PC-3 (cell line): ENCODE results near the gene ASTN2. TPM values are rescaled to one million over a fixed set of nuclear protein-coding genes. Genes with fewer than 3 reads are reported as not detected.

ENCODE experiments used
- ATAC-seq: fragments of 200-7000 bp; cut with Tn5 transposase; 2 replicates; pipeline ENCODE4 v1.9.1; 2020; ENCODE audit warnings: mild to moderate bottlenecking, moderate library complexity
- BruUV-seq: library from RNA; stranded (reverse); fragments of 400-500 nt; replicated peaks from 2 replicates; lab custom pipeline; 2021; lab: Mats Ljungman, UMichigan
- CTCF ChIA-PET: fragments of 300-600 bp; sonication (Branson Sonifier 250); formaldehyde crosslinking; loops from one replicate; lab custom pipeline; 2022; ENCODE audit warnings: antibody characterized with exemption; lab: Charles Lee
- POLR2A ChIA-PET: fragments of 300-600 bp; sonication (Branson Sonifier 250); formaldehyde crosslinking; loops from one replicate; lab custom pipeline; 2022; ENCODE audit warnings: antibody characterized with exemption; ENCODE audit not compliant: unreplicated experiment; lab: Charles Lee
- DNase-seq: peaks from one replicate; pipeline ENCODE4 v3.0.0-alpha.2; 2015
- H2AFZ ChIP-seq: fragments of 300-600 bp; sonication (generic); 2 replicates; pipeline ENCODE4 v1.6.0; 2016; ENCODE audit warnings: antibody characterized with exemption, low read length
- H3F3A ChIP-seq: fragments of 300-600 bp; sonication (generic); one replicate; pipeline ENCODE4 v1.6.0; 2017; ENCODE audit warnings: antibody characterized with exemption, low read length, control low read depth, mild to moderate bottlenecking; ENCODE audit not compliant: unreplicated experiment
- H3K27ac ChIP-seq: fragments of 300-600 bp; sonication (generic); 2 replicates; pipeline ENCODE4 v1.5.1; 2016; ENCODE audit warnings: mild to moderate bottlenecking, low read length
- H3K27me3 ChIP-seq: fragments of 300-600 bp; sonication (generic); 2 replicates; pipeline ENCODE4 v1.6.1; 2016; ENCODE audit warnings: low read length, mixed read lengths
- H3K36me3 ChIP-seq: fragments of 300-600 bp; sonication (generic); 2 replicates; pipeline ENCODE4 v1.6.1; 2016; ENCODE audit warnings: low read depth, mixed run types, low read length, mixed read lengths
- H3K4me1 ChIP-seq: fragments of 300-600 bp; sonication (generic); 2 replicates; pipeline ENCODE4 v1.5.1; 2016; ENCODE audit warnings: low read length; ENCODE audit not compliant: insufficient read depth
- H3K4me2 ChIP-seq: fragments of 300-600 bp; sonication (generic); 2 replicates; pipeline ENCODE4 v1.6.0; 2016; ENCODE audit warnings: low read length
- H3K4me3 ChIP-seq: fragments of 300-600 bp; sonication (generic); 2 replicates; pipeline ENCODE4 v1.5.1; 2016; ENCODE audit warnings: mild to moderate bottlenecking, low read length, mixed read lengths
- H3K79me2 ChIP-seq: fragments of 300-600 bp; sonication (generic); 2 replicates; pipeline ENCODE4 v1.6.1; 2017; ENCODE audit warnings: low read length, mixed read lengths
- H3K9ac ChIP-seq: fragments of 300-600 bp; sonication (generic); 2 replicates; pipeline ENCODE4 v1.6.0; 2016; ENCODE audit warnings: mild to moderate bottlenecking, low read length
- H3K9me2 ChIP-seq: fragments of 300-600 bp; sonication (generic); replicated peaks from 2 replicates; pipeline ENCODE4 v1.6.1; 2016; ENCODE audit warnings: mixed run types, low read length, mixed read lengths
- H3K9me3 ChIP-seq: fragments of 300-600 bp; sonication (generic); 2 replicates; pipeline ENCODE4 v1.6.1; 2016; ENCODE audit warnings: low read length, mixed read lengths
- H4K20me1 ChIP-seq: fragments of 300-600 bp; sonication (generic); 2 replicates; pipeline ENCODE4 v1.6.1; 2016; ENCODE audit warnings: low read length, mixed read lengths
- EZH2 ChIP-seq: fragments of 300-600 bp; sonication (generic); IDR thresholded peaks from one replicate; pipeline ENCODE4 v1.6.1; 2017; ENCODE audit warnings: antibody characterized with exemption, mild to moderate bottlenecking, low read length; ENCODE audit not compliant: unreplicated experiment
- EZH2phosphoT487 ChIP-seq: fragments of 300-600 bp; sonication (generic); IDR thresholded peaks from 2 replicates; pipeline ENCODE4 v1.6.1; 2018; ENCODE audit warnings: mild to moderate bottlenecking, antibody characterized with exemption, low read length, borderline replicate concordance
- intact Hi-C: fragments of 100-400 bp; cut with micrococcal nuclease; formaldehyde crosslinking; loops from 2 replicates; pipeline ENCODE4 v1.9.0; 2023
- total RNA-seq: library from RNA; depleted of rRNA; stranded (reverse); fragments of >200 nt; gene quantifications from 2 replicates; pipeline ENCODE4 v1.2.3, GENCODE V29; 2014
- TF ChIP-seq, protein P1 (sequence below): fragments of 300-600 bp; sonication (generic); conservative IDR thresholded peaks from 2 replicates; pipeline ENCODE4 v1.5.1; 2017; ENCODE audit warnings: antibody characterized with exemption, low read depth, mild to moderate bottlenecking, low read length

ASTN2 gene
- total RNA-seq, 1 experiment from 2014 or later, result 3.5 TPM

DNA sequence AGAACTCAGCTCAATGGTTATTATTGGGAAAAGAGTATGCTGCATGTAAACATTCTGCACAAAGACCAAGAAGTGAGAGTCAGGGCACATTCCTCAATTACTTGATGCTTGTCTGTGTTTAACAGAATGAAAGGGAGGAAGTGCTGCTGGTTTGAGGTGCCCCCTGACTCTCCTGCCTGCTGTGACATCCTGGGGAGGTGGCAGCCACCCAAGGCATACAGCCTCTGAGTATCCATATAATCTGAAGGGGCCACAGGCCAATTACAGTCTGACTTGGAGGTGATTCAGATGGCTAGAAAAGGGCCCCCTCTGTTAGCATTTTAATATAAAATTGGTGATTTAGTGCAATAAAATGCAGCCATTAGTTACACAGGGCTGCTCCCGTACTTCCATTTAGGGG, 313.8 kb downstream of the ASTN2 start:
- Histone ChIP-seq H3K36me3 (no peaks in the 10 kb centered on the region), H3K27ac (no peak overlapping the region), H4K20me1 (no peaks in the 10 kb centered on the region), H2AFZ (no peak overlapping the region), H3K4me2 (no peak overlapping the region), H3K9ac (no peak overlapping the region), H3K79me2 (no peaks in the 10 kb centered on the region), H3K4me1 (no peaks in the 10 kb centered on the region), H3K4me3 (no peak overlapping the region), H3F3A (no peaks in the 10 kb centered on the region), H3K9me2 (no peaks in the 10 kb centered on the region), H3K27me3 (no peaks in the 10 kb centered on the region), H3K9me3 (no peaks in the 10 kb centered on the region)
- POLR2A ChIA-PET, result no interaction called here
- intact Hi-C loops, result no loop called here
- BruUV-seq, result no TSS peak
- CTCF ChIA-PET, result no interaction called here
- ATAC-seq, result no peak
- DNase-seq, result no peak
- TF ChIP-seq EZH2phosphoT487 (no peak), EZH2 (no peak)
- TF ChIP-seq, protein P1, sequence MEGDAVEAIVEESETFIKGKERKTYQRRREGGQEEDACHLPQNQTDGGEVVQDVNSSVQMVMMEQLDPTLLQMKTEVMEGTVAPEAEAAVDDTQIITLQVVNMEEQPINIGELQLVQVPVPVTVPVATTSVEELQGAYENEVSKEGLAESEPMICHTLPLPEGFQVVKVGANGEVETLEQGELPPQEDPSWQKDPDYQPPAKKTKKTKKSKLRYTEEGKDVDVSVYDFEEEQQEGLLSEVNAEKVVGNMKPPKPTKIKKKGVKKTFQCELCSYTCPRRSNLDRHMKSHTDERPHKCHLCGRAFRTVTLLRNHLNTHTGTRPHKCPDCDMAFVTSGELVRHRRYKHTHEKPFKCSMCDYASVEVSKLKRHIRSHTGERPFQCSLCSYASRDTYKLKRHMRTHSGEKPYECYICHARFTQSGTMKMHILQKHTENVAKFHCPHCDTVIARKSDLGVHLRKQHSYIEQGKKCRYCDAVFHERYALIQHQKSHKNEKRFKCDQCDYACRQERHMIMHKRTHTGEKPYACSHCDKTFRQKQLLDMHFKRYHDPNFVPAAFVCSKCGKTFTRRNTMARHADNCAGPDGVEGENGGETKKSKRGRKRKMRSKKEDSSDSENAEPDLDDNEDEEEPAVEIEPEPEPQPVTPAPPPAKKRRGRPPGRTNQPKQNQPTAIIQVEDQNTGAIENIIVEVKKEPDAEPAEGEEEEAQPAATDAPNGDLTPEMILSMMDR, result no peak

DNA sequence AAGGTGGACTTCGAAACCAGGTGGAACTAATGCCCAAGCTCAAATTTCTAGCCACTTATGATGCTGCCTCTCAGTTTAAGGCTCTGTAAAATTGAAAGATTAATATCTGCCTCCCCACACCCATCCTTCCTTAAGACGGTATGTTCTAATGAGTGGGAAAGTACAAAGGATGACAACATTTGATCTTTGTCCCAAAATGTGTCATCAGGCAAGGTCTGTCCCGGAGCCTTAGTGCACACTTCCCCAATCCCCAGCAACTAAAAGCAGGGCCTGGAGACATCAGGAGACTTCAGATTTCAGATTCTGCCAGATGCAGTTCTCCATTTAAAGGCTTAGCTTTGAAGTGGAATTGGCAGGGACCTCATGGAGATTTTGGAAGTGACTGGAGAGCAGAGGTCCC, 316.5 kb downstream of the ASTN2 start:
- H2AFZ ChIP-seq, result no peak overlapping the region
- no peaks in the 10 kb centered on the region for H3K27me3 ChIP-seq
- H3K4me3 ChIP-seq, result no peak overlapping the region
- POLR2A ChIA-PET, result no interaction called here
- no peaks in the 10 kb centered on the region for H3F3A ChIP-seq
- H3K79me2 ChIP-seq, result no peaks in the 10 kb centered on the region
- no peak overlapping the region for H3K9ac ChIP-seq
- DNase-seq (no peak), ATAC-seq (no peak)
- no peaks in the 10 kb centered on the region for H3K4me1 ChIP-seq
- no TSS peak for BruUV-seq
- intact Hi-C loops, result no loop called here
- H3K9me3 ChIP-seq, result no peaks in the 10 kb centered on the region
- CTCF ChIA-PET, result no interaction called here
- no peaks in the 10 kb centered on the region for H3K9me2 ChIP-seq
- TF ChIP-seq, protein P1, result no peak
- TF ChIP-seq EZH2phosphoT487, result no peak
- TF ChIP-seq EZH2, result no peak
- no peaks in the 10 kb centered on the region for H3K36me3 ChIP-seq
- no peak overlapping the region for H3K27ac ChIP-seq
- H3K4me2 ChIP-seq, result no peak overlapping the region
- no peaks in the 10 kb centered on the region for H4K20me1 ChIP-seq

DNA sequence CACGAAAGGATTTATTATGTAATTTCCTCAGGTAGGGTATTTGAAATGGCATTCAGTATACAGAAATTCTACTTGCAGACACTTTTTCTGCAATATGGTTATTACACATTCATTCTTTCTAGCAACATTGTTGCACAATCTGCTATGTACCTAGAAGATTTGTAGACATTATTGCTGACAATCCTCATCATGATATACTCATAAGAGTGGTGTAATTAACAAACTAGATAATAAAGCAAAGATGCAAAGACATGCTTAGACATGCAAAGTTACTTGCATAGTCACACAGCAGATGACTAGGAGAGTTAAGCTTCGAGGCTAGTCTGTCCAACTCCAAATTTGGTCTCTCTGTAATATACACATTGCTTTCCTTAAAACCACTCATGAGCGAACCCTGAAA, 317.1 kb downstream of the ASTN2 start:
- CTCF ChIA-PET, result no interaction called here
- Histone ChIP-seq H3K9ac (no peak overlapping the region), H3K9me2 (no peaks in the 10 kb centered on the region), H2AFZ (no peak overlapping the region), H3K9me3 (no peaks in the 10 kb centered on the region), H3K27me3 (no peaks in the 10 kb centered on the region), H3K36me3 (no peaks in the 10 kb centered on the region), H3K4me2 (no peak overlapping the region), H3F3A (no peaks in the 10 kb centered on the region), H3K4me3 (no peak overlapping the region), H3K79me2 (no peaks in the 10 kb centered on the region), H4K20me1 (no peaks in the 10 kb centered on the region), H3K27ac (no peak overlapping the region), H3K4me1 (no peaks in the 10 kb centered on the region)
- DNase-seq (no peak), ATAC-seq (no peak)
- intact Hi-C loops, result no loop called here
- BruUV-seq, result no TSS peak
- TF ChIP-seq, protein P1, result no peak
- TF ChIP-seq EZH2phosphoT487, result no peak
- no peak for TF ChIP-seq EZH2
- POLR2A ChIA-PET, result no interaction called here
